ENCODE results near the gene PEX5.

DNA sequence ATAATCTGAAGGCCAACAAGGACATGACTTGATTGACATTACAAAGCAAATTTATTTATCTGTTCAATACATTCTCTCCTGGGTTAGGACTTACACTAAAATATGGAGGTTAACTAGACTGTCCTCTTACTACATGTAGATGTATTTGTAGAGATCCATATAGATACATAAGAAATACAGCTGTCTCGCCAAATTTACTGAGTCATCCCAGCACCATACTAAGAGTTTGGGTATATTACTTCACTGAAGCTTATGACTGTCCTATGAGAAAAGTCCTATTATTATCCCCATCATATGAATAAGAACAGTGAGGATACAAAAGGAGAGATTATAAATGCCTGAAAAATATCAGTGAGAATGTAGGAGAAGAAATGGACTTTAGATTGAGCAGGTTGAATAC, 69.6 kb downstream of the PEX5 start:
- TF ChIP-seq EZH2 (IDR thresholded peaks at IDR 0.05; ENCODE audit: borderline replicate concordance, low read length) = no peak
- TF ChIP-seq, protein P1, sequence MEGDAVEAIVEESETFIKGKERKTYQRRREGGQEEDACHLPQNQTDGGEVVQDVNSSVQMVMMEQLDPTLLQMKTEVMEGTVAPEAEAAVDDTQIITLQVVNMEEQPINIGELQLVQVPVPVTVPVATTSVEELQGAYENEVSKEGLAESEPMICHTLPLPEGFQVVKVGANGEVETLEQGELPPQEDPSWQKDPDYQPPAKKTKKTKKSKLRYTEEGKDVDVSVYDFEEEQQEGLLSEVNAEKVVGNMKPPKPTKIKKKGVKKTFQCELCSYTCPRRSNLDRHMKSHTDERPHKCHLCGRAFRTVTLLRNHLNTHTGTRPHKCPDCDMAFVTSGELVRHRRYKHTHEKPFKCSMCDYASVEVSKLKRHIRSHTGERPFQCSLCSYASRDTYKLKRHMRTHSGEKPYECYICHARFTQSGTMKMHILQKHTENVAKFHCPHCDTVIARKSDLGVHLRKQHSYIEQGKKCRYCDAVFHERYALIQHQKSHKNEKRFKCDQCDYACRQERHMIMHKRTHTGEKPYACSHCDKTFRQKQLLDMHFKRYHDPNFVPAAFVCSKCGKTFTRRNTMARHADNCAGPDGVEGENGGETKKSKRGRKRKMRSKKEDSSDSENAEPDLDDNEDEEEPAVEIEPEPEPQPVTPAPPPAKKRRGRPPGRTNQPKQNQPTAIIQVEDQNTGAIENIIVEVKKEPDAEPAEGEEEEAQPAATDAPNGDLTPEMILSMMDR (IDR thresholded peaks at IDR 0.05; ENCODE audit: low read length) = no peak
